ENCODE measurements around the gene FAM9A. TPM values are rescaled to one million over a fixed set of nuclear protein-coding genes. Genes with fewer than 3 reads are reported as not detected.
"Not testable (repeated sequence)": the region's sequence is repeated elsewhere in the genome, so short reads cannot be mapped to it uniquely, and the experiment has no call there.

FAM9A gene
- total RNA-seq, 1 donor from 2014 or later, result not detected

DNA sequence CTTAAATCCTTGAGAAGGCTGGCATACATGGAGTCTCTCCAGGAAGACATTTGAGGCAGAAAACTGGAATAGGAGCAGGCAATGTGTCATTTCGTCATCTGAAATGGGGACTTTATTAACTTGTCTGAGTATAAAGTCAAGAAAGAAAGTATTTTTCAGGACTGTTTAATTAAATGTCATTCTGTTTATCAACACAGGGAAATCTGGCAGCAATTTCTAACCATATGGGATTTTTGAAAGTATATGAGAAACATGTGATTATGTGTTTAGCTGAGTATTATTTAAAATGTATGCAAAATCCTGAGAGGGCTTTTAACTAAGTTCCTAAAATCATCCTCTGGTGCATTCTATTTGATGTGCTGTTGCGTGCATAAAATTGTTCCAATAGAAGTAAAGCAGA, 3.9 kb upstream of the FAM9A start:
- FAIRE-seq (no peak), DNase-seq (ENCODE audit: low spot score in 2 of 2) (no peak)

DNA sequence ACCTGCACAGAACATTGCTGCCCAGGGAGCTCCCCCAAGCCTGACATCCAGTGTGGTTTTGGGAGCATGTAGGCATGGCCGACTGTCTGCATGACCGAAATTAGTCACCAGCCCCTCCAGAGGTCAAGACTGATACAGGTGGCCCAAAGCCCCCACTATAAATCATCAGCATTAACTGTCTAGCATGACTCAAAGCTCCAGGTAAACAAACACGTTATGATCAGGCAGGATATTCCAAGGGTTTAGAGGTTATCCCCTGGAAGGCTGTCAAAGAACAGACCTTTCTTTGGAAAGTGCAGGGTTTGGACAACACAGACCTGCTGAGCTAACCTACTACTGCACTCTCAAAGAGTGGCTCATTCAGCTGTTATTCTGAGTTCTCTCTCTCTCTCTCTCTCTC, 2.1 kb upstream of the FAM9A start:
- no peak for DNase-seq (ENCODE audit: low spot score in 2 of 2)
- FAIRE-seq, result no peak

DNA sequence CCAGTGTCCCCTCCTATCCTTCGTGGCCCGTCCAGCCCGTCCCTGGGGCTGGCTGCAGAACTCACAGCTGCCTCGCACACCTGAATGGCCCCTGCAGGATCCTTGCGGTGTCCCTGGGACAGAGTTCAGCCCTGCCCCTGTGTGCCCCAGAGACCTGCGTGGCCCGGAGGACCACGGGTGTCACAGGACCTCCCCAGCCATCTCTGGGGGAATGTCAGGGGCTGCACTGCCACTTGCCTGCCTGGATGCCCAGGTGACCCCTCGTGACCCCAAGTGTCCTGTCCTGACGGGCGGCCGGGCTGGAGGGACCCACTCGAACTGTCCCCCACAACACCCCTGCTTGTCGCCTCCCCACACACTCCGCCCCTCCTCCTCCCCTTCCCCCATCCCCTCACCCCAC, 832 bp downstream of the FAM9A start:
- not testable (repeated sequence) for DNase-seq (ENCODE audit: low spot score in 2 of 2); FAIRE-seq

DNA sequence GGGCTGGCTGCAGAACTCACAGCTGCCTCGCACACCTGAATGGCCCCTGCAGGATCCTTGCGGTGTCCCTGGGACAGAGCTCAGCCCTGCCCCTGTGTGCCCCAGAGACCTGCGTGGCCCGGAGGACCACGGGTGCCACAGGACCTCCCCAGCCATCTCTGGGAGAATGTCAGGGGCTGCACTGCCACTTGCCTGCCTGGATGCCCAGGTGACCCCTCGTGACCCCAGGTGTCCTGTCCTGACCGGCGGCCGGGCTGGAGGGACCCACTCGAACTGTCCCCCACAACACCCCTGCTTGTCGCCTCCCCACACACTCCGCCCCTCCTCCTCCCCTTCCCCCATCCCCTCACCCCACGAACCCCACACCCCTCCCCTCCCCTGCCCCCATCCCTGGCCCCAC, 1.9 kb downstream of the FAM9A start:
- not testable (repeated sequence) for DNase-seq (ENCODE audit: low spot score in 2 of 2); FAIRE-seq

DNA sequence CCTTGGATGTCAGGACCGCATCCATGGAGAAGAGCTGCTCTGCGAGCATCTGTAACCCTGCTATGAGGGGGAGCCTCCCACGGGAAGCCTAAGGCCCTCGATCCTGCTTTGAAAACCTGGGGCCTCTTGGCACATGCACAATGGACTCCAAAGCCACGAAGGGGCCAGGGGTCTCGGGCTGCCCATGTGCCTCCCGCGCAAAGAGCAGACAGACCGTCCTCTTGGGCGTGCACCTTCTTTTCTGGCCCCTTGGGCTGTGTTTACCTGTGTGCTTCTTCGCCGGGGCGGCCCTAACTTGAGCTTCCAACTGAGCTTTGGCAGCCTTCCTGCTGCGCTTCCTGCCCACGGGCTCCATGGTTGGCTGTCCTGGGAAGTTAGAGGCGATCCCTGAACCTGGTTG, 2.5 kb downstream of the FAM9A start:
- not testable (repeated sequence) for DNase-seq (ENCODE audit: low spot score in 2 of 2); FAIRE-seq

DNA sequence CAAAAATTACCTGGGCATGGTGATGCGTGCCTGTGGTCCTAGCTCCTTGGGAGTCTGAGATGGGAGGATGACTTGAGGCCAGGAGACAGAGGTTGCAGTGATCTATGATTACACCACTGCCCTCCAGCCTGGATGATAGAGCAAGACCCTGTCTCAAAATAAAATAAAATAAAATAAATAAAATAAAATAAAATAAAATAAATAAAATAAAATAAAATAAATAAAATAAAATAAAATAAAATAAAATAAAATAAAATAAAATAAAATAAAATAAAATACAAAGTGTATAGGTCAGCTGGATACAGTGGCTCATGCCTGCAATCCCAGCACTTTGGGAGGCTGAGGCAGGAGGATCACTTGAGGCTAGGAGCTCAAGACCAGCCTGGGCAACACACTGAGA, 14.1 kb downstream of the FAM9A start:
- not testable (repeated sequence) for DNase-seq (ENCODE audit: low spot score in 2 of 2); FAIRE-seq

DNA sequence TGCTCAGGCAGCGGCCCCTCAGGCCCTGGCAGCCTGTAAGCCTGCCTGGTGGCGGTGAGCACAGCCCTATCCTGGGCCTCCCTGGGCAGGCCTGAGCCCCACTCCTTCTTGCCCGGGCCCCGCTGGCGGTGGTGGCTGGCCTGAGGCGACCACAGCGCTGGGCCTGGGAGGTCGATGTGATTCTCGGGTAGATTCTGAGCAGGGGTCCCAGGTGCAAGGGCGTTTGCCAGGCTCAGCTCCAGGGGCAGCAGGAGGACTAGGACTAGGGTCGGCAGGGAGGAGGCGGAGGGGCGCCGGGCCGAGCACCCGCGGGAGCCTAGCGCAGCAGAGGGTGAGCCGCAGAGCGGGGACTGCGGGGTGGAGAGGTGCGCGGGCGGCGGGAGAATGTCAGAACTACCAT, 17.0 kb downstream of the FAM9A start:
- no peak for FAIRE-seq

DNA sequence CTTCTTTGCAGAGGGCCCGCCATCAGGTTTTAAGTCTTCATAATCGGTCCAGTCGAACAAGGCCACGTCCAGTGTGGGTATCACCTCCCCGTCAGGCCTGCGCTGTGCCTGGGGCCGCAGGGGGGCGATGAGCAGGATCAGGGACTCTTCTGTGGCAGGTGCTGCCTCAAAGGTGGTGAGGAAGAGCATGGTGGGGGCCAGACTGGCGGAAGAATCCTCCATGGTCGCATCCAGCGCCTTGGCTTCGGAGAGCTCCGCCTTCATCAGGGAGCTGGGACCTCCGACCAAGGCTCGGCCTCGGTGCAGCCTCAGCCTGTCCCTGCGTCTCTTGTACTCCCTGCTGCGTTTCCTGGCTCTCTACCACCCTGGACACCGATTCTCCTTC, 17.5 kb downstream of the FAM9A start:
- FAIRE-seq, result no peak

More for the DNA sequence above, 17.0 kb downstream of the FAM9A start:
- DNase-seq (ENCODE audit: low spot score in 2 of 2), result no peak

DNA sequence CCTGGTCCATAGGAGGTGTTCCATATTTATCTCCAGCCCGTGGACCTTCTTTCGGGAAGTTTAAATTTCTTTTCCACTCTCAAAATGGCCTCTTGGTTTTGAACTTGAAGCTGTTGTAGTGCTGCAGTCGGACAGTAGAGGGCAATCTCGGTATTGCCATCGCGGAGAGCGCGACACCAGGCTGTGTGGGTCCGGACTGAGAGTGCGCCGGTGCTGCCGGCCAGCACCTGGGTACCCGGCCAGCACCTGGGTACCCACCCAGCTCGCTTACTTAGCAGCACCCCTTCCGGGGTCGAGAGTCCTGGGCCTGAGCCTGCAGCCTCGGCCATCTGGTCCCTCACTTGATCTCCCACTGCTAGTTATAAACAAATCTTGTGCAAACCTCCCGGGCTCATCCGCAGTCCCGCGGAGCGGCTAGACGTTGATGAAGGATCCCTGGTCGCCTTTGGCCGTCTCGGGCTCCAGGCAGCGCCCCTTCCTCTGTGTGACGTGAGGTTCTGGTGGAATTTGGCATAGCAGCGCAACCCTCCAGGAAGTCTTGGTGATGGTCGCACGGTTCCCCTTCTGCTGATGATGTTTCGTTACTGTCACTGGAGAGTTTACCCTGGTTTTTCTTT, 18.0 kb downstream of the FAM9A start:
- no peak for DNase-seq (ENCODE audit: low spot score in 2 of 2)
- no peak for FAIRE-seq

More for the DNA sequence above, 17.5 kb downstream of the FAM9A start:
- no peak for DNase-seq (ENCODE audit: low spot score in 2 of 2)

DNA sequence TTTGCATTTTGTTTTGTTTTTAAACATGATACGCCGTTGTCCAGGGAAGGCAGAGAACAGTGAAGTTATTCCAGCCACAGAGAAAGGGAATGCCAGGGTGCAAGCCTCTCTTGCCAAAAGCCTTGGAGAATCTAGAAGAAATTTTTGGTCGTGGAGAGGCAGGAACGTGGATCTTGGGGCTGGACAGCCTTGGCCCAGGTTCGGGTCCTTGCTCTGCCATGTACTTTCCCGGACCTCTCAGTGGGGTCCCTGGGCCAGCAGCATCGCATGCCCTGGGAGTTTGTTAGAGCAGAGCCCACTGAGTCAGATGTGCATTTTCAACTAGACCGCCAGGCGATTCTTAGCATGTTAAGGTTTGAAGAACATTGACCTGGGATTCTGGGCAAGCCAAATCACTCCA, 18.6 kb downstream of the FAM9A start:
- DNase-seq (ENCODE audit: low spot score in 2 of 2) (no peak), FAIRE-seq (no peak)

DNA sequence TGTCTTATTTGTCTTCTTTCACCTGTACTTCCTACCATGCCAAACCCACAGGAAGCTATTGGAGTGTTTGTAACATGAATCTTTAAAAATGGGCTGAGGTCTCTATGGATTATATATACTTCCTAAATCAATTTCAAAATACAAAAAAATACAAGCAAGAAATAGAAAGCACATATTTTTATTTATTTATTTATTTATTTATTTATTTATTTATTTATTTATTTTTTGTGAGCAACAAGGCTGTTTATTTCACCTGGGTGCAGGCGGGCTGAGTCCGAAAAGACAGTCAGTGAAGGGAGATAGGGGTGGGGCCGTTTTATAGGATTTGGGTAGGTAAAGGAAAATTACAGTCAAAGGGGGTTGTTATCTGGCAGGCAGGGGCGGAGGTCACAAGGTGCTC, 19.3 kb downstream of the FAM9A start:
- FAIRE-seq; DNase-seq (ENCODE audit: low spot score in 2 of 2): not testable (repeated sequence)

DNA sequence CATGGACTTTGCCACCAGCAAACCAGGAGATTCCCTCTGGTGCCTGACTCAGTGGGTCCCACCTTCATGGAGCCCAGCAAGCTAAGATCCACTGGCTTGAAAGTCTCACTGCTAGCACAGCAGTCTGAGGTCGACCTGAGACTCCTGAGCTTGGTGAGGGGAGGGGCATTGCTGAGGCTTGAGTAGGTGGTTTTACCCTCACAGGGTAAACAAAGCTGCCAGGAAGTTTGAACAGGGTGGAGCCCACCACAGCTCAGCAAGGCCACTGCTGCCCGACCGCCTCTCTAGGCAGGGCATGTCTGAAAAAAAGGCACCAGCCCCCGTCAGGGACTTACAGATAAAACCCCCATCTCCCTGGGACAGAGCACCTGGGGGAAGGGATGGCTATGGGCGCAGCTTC, 28.1 kb downstream of the FAM9A start:
- DNase-seq (ENCODE audit: low spot score in 2 of 2) (no peak), FAIRE-seq (no peak)

DNA sequence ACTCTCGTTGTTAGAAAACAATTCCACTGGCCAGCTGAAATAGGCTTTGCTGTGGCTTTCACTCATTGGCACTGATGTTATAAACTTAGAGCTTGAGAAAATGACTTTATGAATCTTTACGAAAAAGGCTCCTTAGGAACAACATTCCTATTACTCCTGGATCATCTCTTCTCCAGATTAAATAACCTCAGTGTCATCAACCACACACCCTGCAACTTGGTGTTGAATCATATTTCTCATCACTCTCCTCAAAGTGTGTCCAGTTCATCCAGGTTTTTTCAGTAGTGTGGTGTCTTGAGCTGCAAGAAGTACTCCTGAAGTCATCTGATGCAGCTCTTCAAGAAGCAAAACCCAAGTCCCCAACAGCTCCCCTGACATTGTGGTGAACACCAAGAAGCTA, 41.2 kb downstream of the FAM9A start:
- no peak for FAIRE-seq
- no peak for DNase-seq (ENCODE audit: low spot score in 2 of 2)

DNA sequence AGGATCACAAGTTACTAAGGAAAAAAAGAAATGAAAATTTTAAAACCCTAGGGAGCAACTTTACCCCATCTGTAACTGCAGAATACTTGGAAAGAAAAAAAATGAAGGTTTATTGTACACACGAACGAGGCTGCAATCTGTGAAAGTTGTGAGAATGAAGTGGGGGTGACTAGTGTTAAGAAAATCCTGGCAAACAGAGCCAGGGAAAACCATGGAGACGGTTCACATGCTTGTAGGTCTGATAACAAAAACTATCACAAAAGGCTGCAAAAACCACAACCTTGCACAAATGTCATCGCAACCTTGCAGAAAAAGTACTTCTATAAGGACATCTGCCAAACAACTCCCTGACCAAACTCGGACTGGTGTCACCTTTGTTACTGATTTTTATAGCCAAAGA, 42.5 kb downstream of the FAM9A start:
- not testable (repeated sequence) for FAIRE-seq; DNase-seq (ENCODE audit: low spot score in 2 of 2)

DNA sequence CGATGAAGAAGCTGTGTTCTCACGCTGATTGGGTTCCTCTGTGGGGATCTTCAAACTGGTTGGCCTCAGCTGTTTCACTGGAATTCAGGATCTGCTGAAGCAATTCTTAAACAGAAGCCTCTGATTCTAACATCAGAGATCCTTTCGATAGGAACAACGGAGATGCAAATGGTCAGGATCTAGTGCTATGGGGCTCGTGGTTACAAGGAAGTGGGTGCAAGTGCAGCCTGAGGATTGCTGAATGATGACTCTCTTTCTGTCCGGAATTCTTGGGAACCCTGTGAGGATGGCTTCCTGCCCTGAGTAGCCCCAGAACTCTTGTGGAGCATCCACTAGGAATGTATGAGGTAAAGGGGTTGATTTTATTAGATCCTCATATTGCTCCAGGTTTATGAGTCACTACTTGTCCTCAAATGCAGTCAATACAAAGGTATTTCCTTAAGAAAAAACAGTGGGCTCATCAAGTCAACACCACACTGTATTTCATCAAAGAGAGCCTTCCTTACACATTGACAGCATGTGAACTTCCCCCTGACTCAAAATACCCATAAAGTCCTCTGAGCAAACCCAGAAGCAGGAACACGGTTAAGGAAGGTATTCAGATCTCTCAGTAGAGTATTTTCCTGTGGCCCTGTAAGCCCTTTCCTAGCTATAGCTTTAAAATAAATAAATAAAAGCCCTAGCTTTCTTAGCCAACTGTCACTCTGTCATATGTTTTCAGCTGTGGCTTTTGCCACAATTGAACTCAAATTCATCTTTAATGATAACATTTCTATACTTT, 43.4 kb downstream of the FAM9A start:
- DNase-seq (ENCODE audit: low spot score in 2 of 2); FAIRE-seq: not testable (repeated sequence)

DNA sequence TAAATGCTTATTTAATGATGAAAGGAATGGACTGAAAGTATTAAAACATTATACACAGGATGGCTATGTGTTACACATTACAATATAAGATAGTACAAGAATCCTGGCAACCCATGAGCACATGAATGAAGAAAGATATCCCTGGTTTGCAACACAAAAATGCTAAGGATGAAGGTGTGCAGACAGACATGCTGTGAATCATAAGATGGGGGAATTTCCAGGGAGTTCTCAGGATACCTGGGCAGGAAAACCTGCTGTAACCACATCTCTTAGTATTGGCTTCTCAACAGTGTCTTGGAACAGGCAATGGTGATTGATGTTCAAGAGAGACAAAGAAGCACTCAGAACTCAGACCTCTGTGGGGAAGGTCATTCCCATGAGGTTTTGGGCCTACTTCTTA, 45.4 kb downstream of the FAM9A start:
- DNase-seq (ENCODE audit: low spot score in 2 of 2), result no peak

DNA sequence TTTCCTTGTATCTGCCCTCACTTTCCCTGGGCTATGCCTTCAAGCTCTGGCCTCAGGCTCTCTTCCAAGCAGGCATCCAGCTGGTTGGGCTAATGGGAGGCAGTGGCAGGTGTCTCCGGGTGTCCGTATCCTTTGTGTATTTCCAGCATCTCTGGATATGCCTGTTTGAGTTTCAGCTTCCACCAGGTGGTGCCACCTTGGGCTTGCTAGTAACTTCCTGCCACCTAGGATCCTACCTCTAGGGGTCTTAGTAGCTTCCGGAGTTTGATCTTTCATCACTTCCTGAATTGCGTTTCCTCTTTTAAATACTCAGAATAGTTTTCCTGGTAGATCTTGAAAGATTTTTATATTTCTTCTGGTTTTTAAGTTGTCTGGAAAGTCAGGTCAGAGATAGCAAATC, 46.1 kb downstream of the FAM9A start:
- DNase-seq (ENCODE audit: low spot score in 2 of 2) (no peak), FAIRE-seq (no peak)

More for the DNA sequence above, 45.4 kb downstream of the FAM9A start:
- no peak for FAIRE-seq

DNA sequence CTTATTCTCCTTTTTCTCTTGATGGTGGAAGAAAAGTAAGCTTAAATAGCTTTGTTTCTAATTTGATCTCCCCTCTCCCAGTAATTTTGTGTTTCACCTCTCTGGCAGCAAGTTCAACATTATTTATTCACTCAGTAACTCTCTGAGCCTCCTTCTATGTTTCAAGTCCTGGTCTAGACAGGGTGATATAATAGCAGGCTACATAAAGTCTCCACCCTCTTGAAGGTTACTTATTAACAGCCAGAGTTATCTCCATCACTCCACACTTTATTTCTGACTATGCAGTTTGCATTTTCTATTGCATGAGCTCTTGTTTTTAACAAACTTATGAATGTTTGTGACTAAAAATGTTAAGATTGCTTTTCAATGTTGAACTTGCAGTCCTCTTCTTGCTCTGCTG, 51.5 kb downstream of the FAM9A start:
- no peak for DNase-seq (ENCODE audit: low spot score in 2 of 2)
- no peak for FAIRE-seq

DNA sequence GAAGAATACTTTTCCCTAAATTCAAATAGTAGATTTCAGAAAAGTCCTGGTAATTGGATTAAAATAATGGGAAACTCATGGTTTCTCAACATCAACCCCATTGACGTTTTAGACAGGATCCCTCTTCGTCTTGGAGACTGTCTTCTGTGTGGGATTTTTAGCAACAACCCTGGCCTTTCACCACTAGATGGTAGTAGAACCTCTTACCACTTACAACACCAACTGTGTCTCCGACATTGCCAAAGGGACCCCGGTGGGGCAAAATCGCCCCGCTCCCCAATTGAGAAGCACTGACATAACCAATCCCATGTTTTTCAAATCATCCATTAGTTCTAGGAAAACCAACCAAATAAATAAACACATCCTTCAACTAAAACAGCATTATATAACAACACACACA, 52.3 kb downstream of the FAM9A start:
- FAIRE-seq, result no peak
- peak in 1 of 2 donors; percentile 24 for DNase-seq (ENCODE audit: low spot score in 2 of 2)

DNA sequence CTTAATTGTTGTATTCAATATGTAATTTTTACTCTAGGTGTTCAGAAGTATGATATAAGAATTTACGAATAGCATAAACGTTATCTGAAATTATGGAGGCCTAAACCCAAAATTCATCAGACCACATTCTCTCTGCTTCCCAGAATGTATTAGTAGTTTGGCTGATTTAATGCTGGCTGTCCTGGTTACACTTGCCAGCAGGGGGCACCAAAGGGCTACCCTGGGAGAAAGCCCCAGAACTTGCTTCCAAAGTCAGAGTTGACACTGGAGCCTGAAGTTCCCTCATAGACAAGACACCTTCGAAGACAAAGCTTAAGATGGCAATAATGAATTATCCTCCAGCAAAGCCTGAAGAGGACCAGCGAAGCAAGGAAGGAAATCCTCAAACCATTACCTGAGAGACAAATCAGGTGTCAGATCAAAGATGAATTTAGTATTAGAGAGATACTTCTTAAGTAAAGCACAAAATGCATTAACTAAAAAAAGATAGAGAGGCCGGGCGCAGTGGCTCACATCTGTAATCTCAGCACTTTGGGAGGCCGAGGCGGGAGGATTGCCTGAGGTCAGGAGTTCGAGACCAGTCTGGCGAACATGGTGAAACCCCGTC, 58.0 kb downstream of the FAM9A start:
- DNase-seq (ENCODE audit: low spot score in 2 of 2), result no peak
- FAIRE-seq, result no peak

DNA sequence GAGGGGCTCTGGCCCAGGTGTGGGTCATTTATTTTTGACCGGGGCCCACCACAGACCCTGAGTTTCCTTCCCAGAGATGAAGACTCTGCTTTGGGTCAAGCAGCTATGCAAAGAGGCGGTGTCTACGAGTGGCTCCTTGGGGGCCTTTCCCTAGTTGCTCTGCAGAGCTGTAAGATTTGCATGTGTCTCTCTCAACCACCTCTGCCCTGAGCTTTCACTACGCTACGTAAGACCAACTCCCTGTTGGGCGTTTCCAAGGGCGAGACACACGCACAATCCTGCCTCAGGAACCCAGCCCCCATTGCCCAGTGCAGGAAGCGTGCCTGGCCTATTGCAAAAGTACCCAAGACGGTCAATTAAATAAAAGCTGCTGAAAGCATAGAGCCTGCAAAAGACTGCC, 59.2 kb downstream of the FAM9A start:
- no peak for DNase-seq (ENCODE audit: low spot score in 2 of 2)
- FAIRE-seq, result no peak
